GM23338 (cell line): ENCODE data around the gene GPR78. TPM values are rescaled to one million over a fixed set of nuclear protein-coding genes. Genes with fewer than 3 reads are reported as not detected.

Source experiments
- ATAC-seq: fragments of 200-7000 bp; cut with Tn5 transposase; 3 replicates; pipeline ENCODE4 v1.9.1; 2020
- DNase-seq: peaks from one replicate; pipeline ENCODE4 v3.0.0-alpha.2; 2015; ENCODE audit warnings: low spot score
- H2AFZ ChIP-seq: fragments of 200-600 bp; sonication (generic); 2 replicates; pipeline ENCODE4 v1.8.0; 2016; ENCODE audit warnings: antibody characterized with exemption, mild to moderate bottlenecking, moderate library complexity
- H3F3A ChIP-seq: fragments of 200-600 bp; sonication (generic); replicated peaks from 2 replicates; pipeline ENCODE4 v1.8.0; 2017; ENCODE audit warnings: antibody characterized with exemption, mixed run types, low read depth
- H3K27ac ChIP-seq: fragments of 200-600 bp; sonication (generic); 2 replicates; pipeline ENCODE4 v1.6.1; 2016; ENCODE audit warnings: low read depth
- H3K27me3 ChIP-seq: fragments of 200-600 bp; sonication (generic); 2 replicates; pipeline ENCODE4 v1.8.0; 2016; ENCODE audit warnings: mild to moderate bottlenecking, mixed run types, moderate library complexity; ENCODE audit not compliant: insufficient read depth
- H3K36me3 ChIP-seq: fragments of 200-600 bp; sonication (generic); 2 replicates; pipeline ENCODE4 v1.8.0; 2016; ENCODE audit warnings: mild to moderate bottlenecking; ENCODE audit not compliant: insufficient read depth
- H3K4me1 ChIP-seq: fragments of 200-600 bp; sonication (generic); 2 replicates; pipeline ENCODE4 v1.8.0; 2016; ENCODE audit warnings: mild to moderate bottlenecking, moderate library complexity; ENCODE audit not compliant: insufficient read depth
- H3K4me2 ChIP-seq: fragments of 200-600 bp; sonication (generic); 2 replicates; pipeline ENCODE4 v1.7.1; 2017; ENCODE audit warnings: mixed run types
- H3K4me3 ChIP-seq: fragments of 200-600 bp; sonication (generic); 2 replicates; pipeline ENCODE4 v1.6.1; 2016; ENCODE audit warnings: mixed run types
- H3K79me2 ChIP-seq: fragments of 200-600 bp; sonication (generic); replicated peaks from 2 replicates; pipeline ENCODE4 v1.8.0; 2017; ENCODE audit warnings: mild to moderate bottlenecking; ENCODE audit not compliant: insufficient read depth
- H3K9me2 ChIP-seq: fragments of 200-600 bp; sonication (generic); 2 replicates; pipeline ENCODE4 v1.8.0; 2017; ENCODE audit not compliant: insufficient read depth
- H4K20me1 ChIP-seq: fragments of 200-600 bp; sonication (generic); replicated peaks from 2 replicates; pipeline ENCODE4 v1.8.0; 2017; ENCODE audit warnings: mild to moderate bottlenecking; ENCODE audit not compliant: insufficient read depth
- H3K27ac Mint-ChIP-seq: 2 replicates; pipeline ENCODE4 v1.8.0; 2020; ENCODE audit warnings: inconsistent platforms, mild to moderate bottlenecking, moderate library complexity, mixed read lengths
- H3K27me3 Mint-ChIP-seq: 3 replicates; pipeline ENCODE4 v1.8.0; 2022; ENCODE audit warnings: low read depth, mild to moderate bottlenecking, moderate library complexity, mixed read lengths, inconsistent platforms; ENCODE audit not compliant: insufficient read depth, poor library complexity
- H3K36me3 Mint-ChIP-seq: 3 replicates; pipeline ENCODE4 v1.8.0; 2021; ENCODE audit warnings: low read depth, mild to moderate bottlenecking, inconsistent platforms, moderate library complexity, mixed read lengths
- H3K4me1 Mint-ChIP-seq: 3 replicates; pipeline ENCODE4 v1.8.0; 2020; ENCODE audit warnings: mild to moderate bottlenecking, inconsistent platforms, mixed read lengths
- H3K4me3 Mint-ChIP-seq: 3 replicates; pipeline ENCODE4 v1.8.0; 2021; ENCODE audit warnings: moderate library complexity, mild to moderate bottlenecking, inconsistent platforms, mixed read lengths
- H3K9me3 Mint-ChIP-seq: 3 replicates; pipeline ENCODE4 v1.8.0; 2020; ENCODE audit warnings: moderate library complexity, mild to moderate bottlenecking, inconsistent platforms, mixed read lengths
- CREB1 ChIP-seq: fragments of 250-450 bp; sonication (Bioruptor Pico); IDR thresholded peaks from 2 replicates; pipeline ENCODE4 v1.5.0; 2020; ENCODE audit warnings: low read depth, mild to moderate bottlenecking, moderate library complexity
- CTCF ChIP-seq, 2 experiments: fragments of 200-600 bp in 1 of 2; sonication (generic) in 1 of 2; conservative IDR thresholded peaks; 2 replicates each; pipeline versions ENCODE4 v1.5.1 to v1.6.1; 2016 to 2017; ENCODE audit warnings: antibody characterized with exemption in 2 of 2, low read depth in 2 of 2, mild to moderate bottlenecking in 2 of 2, moderate library complexity in 1 of 2
- EZH2 ChIP-seq: fragments of 200-600 bp; sonication (generic); IDR thresholded peaks from one replicate; pipeline ENCODE4 v1.8.0; 2017; ENCODE audit warnings: antibody characterized with exemption, mild to moderate bottlenecking, low read depth; ENCODE audit not compliant: unreplicated experiment
- EZH2phosphoT487 ChIP-seq: fragments of 200-600 bp; sonication (generic); IDR thresholded peaks from one replicate; pipeline ENCODE4 v1.8.1; 2018; ENCODE audit warnings: antibody characterized with exemption; ENCODE audit not compliant: unreplicated experiment
- JUNB ChIP-seq: IDR thresholded peaks from one replicate; pipeline ENCODE4 v1.6.1; 2016; ENCODE audit warnings: antibody characterized with exemption; ENCODE audit not compliant: unreplicated experiment
- NANOG ChIP-seq: IDR thresholded peaks from 2 replicates; pipeline ENCODE4 v1.6.1; 2016; ENCODE audit warnings: antibody characterized with exemption, borderline replicate concordance
- POLR2AphosphoS5 ChIP-seq: IDR thresholded peaks from 2 replicates; pipeline ENCODE4 v1.6.1; 2016; ENCODE audit warnings: antibody characterized with exemption, low read depth
- REST ChIP-seq: IDR thresholded peaks from one replicate; pipeline ENCODE4 v1.6.1; 2018; ENCODE audit warnings: antibody characterized with exemption; ENCODE audit not compliant: unreplicated experiment
- STAT1 ChIP-seq: IDR thresholded peaks from one replicate; pipeline ENCODE4 v1.6.1; 2016; ENCODE audit warnings: antibody characterized with exemption; ENCODE audit not compliant: unreplicated experiment
- ZNF114 ChIP-seq: fragments of 250-450 bp; sonication (Bioruptor Pico); IDR thresholded peaks from 2 replicates; pipeline ENCODE4 v1.5.0; 2020; ENCODE audit warnings: mild to moderate bottlenecking, moderate library complexity
- ZNF331 ChIP-seq: fragments of 250-450 bp; sonication (Bioruptor Pico); IDR thresholded peaks from 2 replicates; pipeline ENCODE4 v1.5.0; 2020; ENCODE audit warnings: low read depth, mild to moderate bottlenecking, moderate library complexity
- ZNF462 ChIP-seq: fragments of 250-450 bp; sonication (Bioruptor Pico); IDR thresholded peaks from 2 replicates; pipeline ENCODE4 v1.5.0; 2020; ENCODE audit warnings: mild to moderate bottlenecking, moderate library complexity
- polyA plus RNA-seq: library from polyadenylated mRNA; unstranded; fragments of >200 nt; fragmentation: Nextera tagmentation; extraction: Ambion mirVana; gene quantifications from 2 replicates; pipeline ENCODE4 v1.2.1, GENCODE V29; 2016
- total RNA-seq: library from RNA; depleted of rRNA; stranded (reverse); fragments of >200 nt; shearing (Covaris generic); gene quantifications from 2 replicates; pipeline ENCODE4 v1.2.3, GENCODE V29; 2014
- TF ChIP-seq, protein P1 (sequence below): IDR thresholded peaks from 2 replicates; pipeline ENCODE4 v1.6.1; 2016; ENCODE audit warnings: antibody characterized with exemption

GPR78 gene
- total and polyA plus RNA-seq, 2 experiments from 2014 or later, result 0.82 to 2.7 TPM

GRCh38 chr4:8590546-8590880 is 10.3 kb downstream of the GPR78 start:
- Histone ChIP-seq H3K4me3 (no peak overlapping the region), H3F3A (no peaks in the 10 kb centered on the region), H3K4me2 (no peak overlapping the region), H3K27ac (no peak overlapping the region), H4K20me1 (peaks cover 8% of the 10 kb centered on the region; the same call in 1 of the 2 replicates), H3K36me3 (no peaks in the 10 kb centered on the region), H2AFZ (no peak overlapping the region), H3K9me2 (no peaks in the 10 kb centered on the region), H3K27me3 (no peaks in the 10 kb centered on the region), H3K79me2 (peaks cover 12% of the 10 kb centered on the region), H3K4me1 (peaks cover 17% of the 10 kb centered on the region)
- Mint-ChIP-seq H3K27me3 (peaks cover 20% of the 10 kb centered on the region), H3K4me1 (peaks cover 37% of the 10 kb centered on the region), H3K27ac (no peak overlapping the region; the same call in 1 of the 2 replicates), H3K9me3 (no peaks in the 10 kb centered on the region), H3K4me3 (no peak overlapping the region), H3K36me3 (no peaks in the 10 kb centered on the region; the same call in 2 of the 3 replicates)
- no peak for TF ChIP-seq ZNF462 (CRISPR knock-in tag)
- TF ChIP-seq EZH2, result no peak
- no peak for TF ChIP-seq EZH2phosphoT487
- no peak for TF ChIP-seq STAT1
- no peak for TF ChIP-seq JUNB
- TF ChIP-seq POLR2AphosphoS5, result no peak
- TF ChIP-seq ZNF331 (CRISPR knock-in tag), result no peak
- TF ChIP-seq CREB1 (CRISPR knock-in tag), result no peak
- TF ChIP-seq NANOG, result no peak
- no peak for TF ChIP-seq REST
- no peak for TF ChIP-seq CTCF (conservative IDR thresholded peaks at IDR 0.05; ENCODE audit: low read depth in 2 of 2)
- no peak for TF ChIP-seq ZNF114 (CRISPR knock-in tag)
- TF ChIP-seq, protein P1, sequence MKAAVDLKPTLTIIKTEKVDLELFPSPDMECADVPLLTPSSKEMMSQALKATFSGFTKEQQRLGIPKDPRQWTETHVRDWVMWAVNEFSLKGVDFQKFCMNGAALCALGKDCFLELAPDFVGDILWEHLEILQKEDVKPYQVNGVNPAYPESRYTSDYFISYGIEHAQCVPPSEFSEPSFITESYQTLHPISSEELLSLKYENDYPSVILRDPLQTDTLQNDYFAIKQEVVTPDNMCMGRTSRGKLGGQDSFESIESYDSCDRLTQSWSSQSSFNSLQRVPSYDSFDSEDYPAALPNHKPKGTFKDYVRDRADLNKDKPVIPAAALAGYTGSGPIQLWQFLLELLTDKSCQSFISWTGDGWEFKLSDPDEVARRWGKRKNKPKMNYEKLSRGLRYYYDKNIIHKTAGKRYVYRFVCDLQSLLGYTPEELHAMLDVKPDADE, result no peak
- DNase-seq (no peak), ATAC-seq (no peak)
